ENCODE data around the gene CETN2.
A peak's percentile ranks its signal among the peaks of the same experiment; 100 is the strongest.
"Not testable (repeated sequence)": the region's sequence is repeated elsewhere in the genome, so short reads cannot be mapped to it uniquely, and the experiment has no call there.

CETN2 gene

DNA sequence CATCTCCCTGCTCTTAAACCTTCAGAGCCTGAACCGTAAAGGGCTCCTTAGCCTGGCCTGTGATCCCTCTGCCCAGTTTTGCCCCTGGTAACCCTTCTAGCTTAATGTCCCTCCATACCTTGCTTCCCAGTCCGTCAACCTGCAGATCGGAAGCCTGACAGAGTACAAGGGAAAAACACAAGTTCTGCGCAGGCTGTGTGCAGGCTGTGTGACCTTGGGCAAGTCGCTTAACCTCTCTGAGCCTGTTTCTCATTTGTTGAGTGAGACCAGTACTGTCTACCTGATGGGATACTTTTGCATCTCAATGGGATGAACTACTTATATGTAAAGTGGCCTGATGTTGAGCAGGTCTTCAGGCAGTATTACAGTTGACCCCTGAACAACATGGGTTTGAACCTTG, 2.0 kb upstream of the CETN2 start:
- DNase-seq (ENCODE audit: low read depth in 3 of 3), result no peak

GRCh38 chrX:152831391-152831790, 834 bp upstream of the CETN2 start:
- DNase-seq (ENCODE audit: low read depth in 3 of 3), result no peak

DNA sequence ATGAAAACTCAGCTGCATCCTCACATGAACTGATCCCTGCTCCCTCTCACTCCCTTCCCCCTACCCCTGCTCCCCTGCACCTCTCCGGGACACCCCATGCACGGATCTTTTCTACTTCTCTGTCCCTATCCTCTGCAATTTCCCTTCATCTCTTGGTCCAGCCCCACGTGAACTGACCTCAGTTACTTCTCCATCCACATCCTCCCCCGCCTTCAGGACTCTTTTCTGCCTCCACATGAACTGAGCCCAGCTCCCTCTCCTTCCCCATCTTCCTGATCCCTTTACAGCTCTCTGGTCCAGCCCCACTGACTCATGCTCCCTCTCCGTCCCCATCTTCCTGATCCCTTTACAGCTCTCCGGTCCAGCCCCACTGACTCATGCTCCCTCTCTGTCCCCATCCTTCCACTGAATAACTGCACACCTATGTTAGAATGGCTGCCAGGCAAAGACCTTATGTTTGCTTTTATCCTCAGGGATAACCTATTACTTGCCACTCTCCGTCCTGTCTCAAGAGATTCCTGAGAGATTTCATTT, 5.6 kb downstream of the CETN2 start:
- no peak for DNase-seq (ENCODE audit: low read depth in 3 of 3)

DNA sequence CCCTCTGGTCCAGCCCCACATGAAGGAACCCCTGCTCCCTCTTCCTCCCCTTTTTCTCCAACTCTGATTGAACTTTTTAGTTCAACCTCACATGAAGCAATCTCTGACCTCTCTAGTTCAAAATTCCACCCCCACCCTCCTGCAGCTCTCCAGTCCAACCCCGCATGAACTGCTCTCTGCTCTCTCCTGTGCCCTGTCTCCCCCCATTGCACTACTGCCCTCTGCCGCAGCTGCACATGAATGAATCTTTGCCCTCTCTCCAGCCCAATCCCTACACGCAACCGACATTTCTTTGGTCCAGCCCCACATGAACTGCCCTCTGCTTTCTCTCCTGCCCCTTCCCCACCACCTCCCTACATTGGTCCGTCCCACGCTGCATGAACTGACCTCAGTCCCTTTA, 6.9 kb downstream of the CETN2 start:
- no peak for DNase-seq (ENCODE audit: low read depth in 3 of 3)

- DNase-seq (ENCODE audit: low read depth in 3 of 3), result no peak
Measured at GRCh38 chrX:152822383-152823086, 8.0 kb downstream of the CETN2 start.

DNA sequence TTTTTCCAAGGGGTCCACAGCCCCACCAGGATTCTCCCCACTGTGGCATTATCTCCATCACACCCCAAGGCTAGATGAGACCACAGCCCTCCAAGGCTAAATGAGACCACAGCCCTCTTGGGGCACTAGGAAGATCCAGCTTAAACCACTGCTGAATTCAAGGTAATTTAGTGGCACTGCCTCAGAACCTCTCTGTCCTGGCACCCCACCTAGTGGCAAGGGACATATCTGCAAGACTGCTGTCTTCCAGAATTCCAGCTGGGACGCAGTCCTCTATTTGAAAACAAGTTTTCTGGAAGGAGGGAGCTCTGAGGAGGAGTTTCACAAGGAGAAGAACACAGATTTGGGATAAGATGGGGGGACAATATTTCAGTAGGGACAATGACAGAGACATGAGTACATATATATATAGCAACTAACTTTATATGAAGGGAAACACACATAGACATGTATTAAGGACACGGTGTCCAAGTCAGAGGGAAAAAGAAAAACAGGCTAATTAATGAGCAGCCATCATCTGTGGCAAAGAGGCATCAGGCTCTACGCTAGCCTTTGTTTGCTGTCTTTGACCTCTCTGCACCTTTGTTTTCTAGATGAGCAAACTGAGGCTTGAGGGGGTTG, 9.3 kb downstream of the CETN2 start:
- DNase-seq (ENCODE audit: low read depth in 3 of 3), result no peak

DNA sequence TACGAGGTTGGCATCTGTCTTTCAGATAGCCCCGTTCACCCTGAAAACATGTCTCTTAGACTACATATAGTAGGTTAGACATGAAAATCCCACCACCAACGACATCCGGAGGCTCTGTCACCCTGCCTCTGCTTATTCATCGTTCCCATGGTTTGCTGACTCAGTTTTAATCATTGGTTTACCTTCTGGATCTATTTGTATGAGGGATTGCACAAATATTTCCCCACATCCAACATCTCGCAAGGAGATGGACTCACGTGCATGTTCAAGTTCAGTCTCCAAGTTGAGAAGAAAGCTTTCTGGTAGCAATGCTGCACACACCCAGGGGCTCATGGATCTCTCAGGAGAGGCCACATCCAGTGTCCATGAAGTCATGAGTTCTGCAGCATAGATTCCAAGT, 10.8 kb downstream of the CETN2 start:
- no peak for DNase-seq (ENCODE audit: low read depth in 3 of 3)

- no peak for DNase-seq (ENCODE audit: low read depth in 3 of 3)
Measured at GRCh38 chrX:152819266-152819665, 11.3 kb downstream of the CETN2 start.

DNA sequence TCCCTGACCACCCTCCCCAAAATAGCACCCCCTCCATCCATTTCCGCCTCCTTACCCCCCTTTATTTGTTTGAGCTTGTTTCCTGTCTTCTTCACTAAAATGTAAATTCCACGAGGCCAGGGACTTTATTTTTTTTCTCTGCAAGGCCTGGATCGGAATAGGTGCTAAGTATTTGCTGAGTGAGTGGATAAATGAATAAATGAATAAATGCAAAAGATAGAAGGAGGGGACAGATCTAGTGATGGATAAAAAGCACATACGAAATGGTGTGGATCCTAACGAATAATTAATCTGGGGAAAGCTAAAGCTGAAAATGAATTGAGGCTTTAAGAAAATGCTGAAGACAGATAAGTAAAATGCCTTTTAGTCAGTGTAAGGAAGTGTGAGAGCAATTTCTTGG, 12.2 kb downstream of the CETN2 start:
- DNase-seq (ENCODE audit: low read depth in 3 of 3), result no peak

DNA sequence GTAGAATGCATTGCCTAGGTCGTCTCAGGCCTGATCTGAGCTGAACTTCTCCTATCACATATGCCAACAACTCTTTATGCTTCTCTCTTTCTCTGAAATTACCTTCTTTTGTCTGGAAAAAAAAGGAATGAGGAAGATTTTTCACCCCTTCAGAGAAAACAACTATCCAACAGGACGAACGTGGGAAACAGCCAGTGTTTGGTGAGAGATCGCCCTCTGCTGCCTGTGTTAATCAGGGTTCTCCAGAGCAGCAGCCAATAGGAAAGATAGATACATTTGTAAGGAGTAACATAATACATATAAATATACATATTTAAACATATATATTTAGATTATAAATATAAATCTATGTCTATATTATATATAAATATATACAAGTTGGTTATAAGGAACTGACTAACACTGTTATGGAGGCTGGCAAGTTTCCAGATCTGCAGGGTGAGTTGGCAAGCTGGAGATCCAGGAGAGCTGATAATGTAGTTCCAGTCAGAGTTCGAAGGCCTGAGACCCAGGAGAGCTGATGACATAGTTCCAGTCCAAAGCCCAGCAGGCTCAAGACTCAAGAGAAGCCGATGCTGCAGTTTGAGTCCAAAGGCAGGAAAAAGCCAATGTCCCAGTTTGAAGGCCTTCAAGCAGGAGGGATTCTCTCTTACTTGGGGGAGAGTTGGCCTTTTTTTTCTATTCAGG, 13.3 kb downstream of the CETN2 start:
- peak in 1 of 3 donors; percentile 6 for DNase-seq (ENCODE audit: low read depth in 3 of 3)

GRCh38 chrX:152814048-152814447, 16.5 kb downstream of the CETN2 start:
- DNase-seq (ENCODE audit: low read depth in 3 of 3), result no peak

DNA sequence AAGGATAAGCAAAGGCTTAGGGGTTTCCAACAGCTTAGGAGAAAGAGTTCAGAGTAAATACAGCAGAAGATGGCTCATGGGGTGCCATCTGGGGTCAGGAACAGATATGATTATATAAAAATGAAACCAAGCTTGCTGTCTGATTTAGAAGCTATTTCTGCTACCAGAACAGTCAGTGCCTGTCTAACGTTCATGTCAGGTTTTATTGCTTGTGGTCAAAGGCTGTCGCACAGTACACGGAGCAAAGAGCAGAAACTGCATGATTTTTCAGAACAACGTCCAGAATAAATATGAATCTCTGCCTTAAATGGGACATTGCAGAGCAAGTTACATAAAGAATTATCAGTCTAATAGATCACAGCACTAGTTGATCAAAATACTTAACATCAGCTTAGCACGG, 17.4 kb downstream of the CETN2 start:
- DNase-seq (ENCODE audit: low read depth in 3 of 3), result no peak

- no peak for DNase-seq (ENCODE audit: low read depth in 3 of 3)
Measured at GRCh38 chrX:152810403-152810802, 20.2 kb downstream of the CETN2 start.

- DNase-seq (ENCODE audit: low read depth in 3 of 3), result no peak
Measured at GRCh38 chrX:152806035-152806434, 24.5 kb downstream of the CETN2 start.

DNA sequence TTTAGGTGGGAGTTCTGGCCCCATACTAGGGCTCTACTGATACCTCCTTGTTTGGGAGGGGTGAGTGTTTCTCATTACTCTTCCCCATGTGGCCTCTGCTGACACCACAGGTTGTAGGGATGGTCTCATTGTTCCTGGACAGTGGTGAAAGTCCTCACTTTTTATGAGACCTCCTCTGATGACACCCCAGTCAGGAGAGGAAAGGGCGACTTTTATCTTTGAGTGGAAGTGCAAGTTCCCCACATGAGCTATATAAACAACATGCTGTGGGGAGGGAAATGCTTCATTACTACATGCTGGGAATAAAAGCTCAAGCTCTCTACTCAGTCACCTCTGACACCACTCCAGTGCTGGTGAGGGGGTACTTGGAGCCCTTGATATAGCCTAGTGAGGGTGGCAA, 31.6 kb downstream of the CETN2 start:
- no peak for DNase-seq (ENCODE audit: low read depth in 3 of 3)

DNA sequence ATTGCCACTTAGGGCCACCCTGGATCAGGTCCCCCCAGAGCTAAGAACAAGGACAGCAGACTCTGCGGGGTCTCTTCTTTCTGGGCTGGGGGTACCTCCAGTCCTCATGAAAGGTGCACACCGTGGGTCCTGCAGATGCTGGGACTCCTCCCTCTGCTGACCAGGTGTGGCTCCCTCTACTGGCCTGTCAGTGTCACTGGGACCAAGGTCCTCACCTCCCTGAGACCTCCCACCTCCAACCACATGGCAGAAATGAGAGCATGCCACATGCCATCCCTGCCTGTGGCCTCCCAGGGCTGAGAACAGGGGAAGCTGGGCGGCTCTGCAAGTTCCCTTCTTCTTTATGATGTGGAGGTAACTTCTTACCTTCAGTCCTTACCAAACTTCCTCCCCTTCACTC, 43.5 kb downstream of the CETN2 start:
- DNase-seq (ENCODE audit: low read depth in 3 of 3), result not testable (repeated sequence)
